GM12873 (cell line): ENCODE measurements around the gene LRIG2.

Experiments used
- TF ChIP-seq, protein P1 (sequence below): IDR thresholded peaks from 2 replicates; pipeline ENCODE4 v1.5.1; 2012; ENCODE audit warnings: low read depth, mild to moderate bottlenecking, moderate library complexity, low read length, control low read depth; ENCODE audit not compliant: insufficient read depth; ENCODE audit errors: missing control alignments

LRIG2 gene

GRCh38 chr1:113133759-113134158, 60.8 kb downstream of the LRIG2 start:
- TF ChIP-seq, protein P1, sequence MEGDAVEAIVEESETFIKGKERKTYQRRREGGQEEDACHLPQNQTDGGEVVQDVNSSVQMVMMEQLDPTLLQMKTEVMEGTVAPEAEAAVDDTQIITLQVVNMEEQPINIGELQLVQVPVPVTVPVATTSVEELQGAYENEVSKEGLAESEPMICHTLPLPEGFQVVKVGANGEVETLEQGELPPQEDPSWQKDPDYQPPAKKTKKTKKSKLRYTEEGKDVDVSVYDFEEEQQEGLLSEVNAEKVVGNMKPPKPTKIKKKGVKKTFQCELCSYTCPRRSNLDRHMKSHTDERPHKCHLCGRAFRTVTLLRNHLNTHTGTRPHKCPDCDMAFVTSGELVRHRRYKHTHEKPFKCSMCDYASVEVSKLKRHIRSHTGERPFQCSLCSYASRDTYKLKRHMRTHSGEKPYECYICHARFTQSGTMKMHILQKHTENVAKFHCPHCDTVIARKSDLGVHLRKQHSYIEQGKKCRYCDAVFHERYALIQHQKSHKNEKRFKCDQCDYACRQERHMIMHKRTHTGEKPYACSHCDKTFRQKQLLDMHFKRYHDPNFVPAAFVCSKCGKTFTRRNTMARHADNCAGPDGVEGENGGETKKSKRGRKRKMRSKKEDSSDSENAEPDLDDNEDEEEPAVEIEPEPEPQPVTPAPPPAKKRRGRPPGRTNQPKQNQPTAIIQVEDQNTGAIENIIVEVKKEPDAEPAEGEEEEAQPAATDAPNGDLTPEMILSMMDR, result no peak

GRCh38 chr1:113135460-113135859, 62.5 kb downstream of the LRIG2 start:
- TF ChIP-seq, protein P1, result no peak

DNA sequence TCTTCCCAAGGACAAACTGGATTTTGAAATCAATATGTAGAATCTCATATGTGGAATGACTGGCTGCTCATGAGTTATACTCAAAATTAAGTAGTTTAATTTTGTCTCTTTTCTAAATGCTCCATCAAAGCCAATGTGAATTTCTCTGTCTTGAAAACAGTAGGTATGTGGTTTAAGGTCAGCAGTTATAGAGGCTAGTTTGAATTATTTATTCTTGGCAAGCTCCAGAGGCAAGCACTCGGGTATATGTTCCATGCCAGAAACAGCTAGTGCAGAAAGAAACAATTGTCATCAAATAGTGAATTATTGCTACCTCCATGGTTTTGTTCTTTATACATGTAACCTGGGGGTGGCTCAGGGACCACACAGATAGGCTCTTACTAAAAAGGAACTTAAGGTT, 63.5 kb downstream of the LRIG2 start:
- TF ChIP-seq, protein P1, result no peak

GRCh38 chr1:113137563-113137962, 64.6 kb downstream of the LRIG2 start:
- TF ChIP-seq, protein P1, result no peak

DNA sequence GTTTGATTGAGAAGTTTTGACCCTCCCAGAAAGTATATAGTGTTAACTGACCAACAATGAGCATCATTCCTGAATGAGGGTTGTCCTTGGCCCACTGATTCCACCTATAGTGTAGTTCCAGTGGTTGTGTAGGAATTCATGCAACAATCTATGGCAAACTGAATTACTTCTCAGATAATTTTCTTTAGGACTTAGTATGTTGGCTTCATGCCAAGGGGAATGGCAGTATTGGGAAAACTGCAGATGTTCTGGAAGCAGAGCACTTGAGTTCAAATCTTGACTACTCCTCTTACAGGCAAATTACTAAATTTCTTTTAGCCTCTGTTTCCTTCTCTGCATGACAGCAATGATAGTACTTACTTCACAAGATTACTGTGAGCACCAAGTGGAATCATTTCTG, 65.8 kb downstream of the LRIG2 start:
- TF ChIP-seq, protein P1, result no peak

DNA sequence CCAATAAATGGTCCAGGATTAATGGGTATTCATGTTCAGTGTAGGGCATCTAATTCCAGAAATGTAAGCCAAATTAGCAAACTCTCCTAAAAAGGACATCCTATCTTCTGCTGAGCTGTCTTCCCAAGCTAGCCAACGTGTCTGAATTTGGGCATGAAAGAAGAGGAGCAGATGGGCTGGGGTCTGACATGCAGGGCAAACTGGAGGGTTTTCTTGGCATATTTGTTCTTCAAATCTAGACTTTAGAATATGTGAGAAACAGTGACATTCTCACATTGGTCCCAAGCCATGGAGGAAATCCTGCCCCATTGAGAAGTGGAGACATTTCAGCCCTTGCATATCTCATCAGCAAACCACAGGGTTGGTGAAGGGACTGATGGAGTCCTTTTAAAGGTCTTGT, 67.2 kb downstream of the LRIG2 start:
- TF ChIP-seq, protein P1, result no peak

- TF ChIP-seq, protein P1, result peak; percentile 77
Measured at GRCh38 chr1:113140588-113141446, 67.8 kb downstream of the LRIG2 start.
